Dermis blood vessel endothelial cell (primary cell): ENCODE measurements around the gene ISM1. TPM values are rescaled to one million over a fixed set of nuclear protein-coding genes. Genes with fewer than 3 reads are reported as not detected.

Source experiments
- DNase-seq: peaks from one replicate; pipeline ENCODE4 v3.0.0; 2010
- total RNA-seq: library from RNA; depleted of rRNA; stranded (reverse); fragments of >200 nt; gene quantifications from 2 replicates; pipeline ENCODE4 v1.2.3, GENCODE V29; 2014

ISM1 gene
- total RNA-seq, 1 donor from 2014 or later, result 0.17 TPM

DNA sequence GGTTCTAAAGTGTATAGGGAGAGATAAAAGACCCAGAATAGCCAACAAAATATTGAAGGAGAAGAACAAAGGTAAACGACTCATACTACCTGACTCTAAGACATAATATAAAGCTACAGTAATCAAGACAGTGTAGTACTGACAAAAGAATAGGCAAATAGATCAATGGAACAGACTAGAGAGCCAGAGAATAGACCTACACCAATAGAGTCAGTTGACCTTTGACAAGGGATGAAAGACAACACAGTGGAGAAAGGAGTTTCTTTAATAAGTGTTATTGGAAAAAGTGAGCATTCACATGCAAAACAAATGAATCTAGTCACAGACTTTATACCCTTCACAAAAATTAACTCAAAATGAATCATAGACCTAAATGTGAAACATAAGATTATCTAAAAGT is 96.4 kb downstream of the ISM1 start:
- no peak for DNase-seq

DNA sequence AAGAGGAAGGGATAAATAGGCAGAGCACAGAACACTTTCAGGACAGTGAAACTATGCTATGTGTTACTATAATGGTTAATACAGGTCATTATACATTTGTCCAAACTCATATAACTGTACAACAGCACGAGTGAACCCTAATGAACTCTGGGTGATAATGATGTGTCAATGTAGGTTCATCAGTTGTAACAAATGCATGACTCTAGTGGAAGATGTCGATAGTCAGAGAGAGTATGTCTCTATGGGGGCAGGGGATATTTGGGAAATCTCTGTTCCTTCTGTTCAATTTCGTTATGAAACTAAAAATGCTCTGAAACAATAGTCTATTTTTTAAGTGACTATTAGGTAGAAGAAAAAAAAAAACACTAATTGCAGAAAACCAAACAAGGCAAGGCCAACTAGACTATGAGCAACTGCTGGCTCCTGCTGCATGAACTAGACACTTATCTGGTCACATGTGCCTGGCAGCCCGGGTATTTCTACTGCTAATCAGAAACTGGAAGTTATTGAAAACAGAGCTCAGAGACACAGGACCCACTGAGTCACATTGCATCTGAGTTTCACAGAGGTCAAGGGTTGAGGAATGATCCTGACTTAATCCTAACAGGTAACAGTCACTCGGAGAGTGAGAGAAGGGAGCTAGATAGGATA is 97.9 kb downstream of the ISM1 start:
- no peak for DNase-seq

DNA sequence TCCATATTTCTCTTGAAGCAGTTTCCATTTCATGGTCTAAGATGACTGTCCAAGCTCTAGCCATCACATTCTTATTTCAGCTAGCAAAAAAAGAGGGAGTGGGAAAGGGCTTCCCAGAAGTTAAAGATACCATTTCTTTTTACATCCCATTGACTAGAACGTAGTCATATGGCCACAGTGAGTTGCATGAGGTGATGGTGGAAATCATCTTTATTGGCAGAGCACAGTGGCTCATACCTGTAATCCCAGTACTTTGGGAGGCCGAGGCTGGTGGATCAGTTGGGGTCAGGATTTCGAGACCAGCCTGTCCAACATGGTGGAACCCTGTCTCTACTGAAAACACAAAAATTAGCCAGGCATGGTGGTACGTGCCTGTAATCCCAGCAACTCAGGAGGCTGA is 99.6 kb downstream of the ISM1 start:
- DNase-seq, result no peak

DNA sequence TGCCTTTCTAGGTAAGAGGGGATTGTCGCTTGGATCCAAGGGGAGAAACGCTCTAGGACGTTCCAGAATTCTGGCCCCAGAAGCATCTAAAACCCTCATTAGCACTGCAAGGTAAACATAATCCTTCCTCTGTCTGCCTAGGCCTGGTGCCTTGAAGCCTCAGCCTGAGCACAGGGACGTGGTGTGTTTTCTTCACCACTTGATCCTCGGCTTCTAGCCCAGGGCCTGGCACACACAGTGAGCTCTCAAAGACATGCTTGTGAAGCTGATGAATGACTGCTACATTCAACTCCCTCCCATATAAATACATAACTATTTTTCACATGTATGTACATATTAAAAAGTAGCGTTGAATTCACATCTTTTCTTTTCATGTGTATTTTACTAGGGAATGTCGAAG is 100.3 kb downstream of the ISM1 start:
- no peak for DNase-seq

DNA sequence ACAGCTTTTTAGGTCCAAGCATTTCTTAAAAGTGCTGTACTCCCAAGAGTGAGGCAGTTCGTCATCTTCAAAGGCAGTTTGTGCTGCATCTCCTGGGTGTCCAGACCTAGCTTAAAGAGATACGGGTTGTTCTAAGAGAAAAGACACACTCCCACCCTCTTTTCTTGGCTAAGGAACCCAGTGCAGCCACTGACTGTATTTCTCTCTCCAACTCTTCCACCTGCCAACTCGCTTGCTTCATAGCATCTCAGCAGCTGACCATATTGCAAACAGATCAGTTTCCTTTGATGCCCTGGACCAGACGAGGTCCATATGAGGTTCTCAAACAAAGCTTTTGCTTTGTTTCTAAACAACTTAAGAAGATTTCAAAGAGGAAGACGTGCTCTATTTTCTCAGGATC is 101.1 kb downstream of the ISM1 start:
- no peak for DNase-seq

- no peak for DNase-seq
Measured at GRCh38 chr20:13322621-13323020, 101.5 kb downstream of the ISM1 start.

DNA sequence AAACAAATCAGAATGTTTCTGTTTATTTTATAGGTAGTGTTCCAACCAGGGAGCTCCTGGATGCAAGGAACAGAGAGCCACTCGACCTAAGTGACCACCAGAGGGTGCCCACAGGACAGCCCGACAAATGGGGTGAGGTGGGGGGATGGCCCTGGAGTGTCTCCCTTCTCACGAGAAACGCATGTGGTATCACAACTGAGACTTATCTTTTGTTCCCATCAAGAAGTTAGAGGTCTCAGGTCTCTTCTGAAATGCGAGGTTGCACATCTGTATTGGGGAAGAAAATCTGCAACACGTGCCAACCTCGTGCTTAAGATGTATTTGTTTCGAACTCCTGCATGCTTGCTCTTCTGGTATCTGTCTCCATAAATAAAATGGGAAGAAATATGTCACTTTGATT is 104.0 kb downstream of the ISM1 start:
- peak; percentile 53 for DNase-seq

DNA sequence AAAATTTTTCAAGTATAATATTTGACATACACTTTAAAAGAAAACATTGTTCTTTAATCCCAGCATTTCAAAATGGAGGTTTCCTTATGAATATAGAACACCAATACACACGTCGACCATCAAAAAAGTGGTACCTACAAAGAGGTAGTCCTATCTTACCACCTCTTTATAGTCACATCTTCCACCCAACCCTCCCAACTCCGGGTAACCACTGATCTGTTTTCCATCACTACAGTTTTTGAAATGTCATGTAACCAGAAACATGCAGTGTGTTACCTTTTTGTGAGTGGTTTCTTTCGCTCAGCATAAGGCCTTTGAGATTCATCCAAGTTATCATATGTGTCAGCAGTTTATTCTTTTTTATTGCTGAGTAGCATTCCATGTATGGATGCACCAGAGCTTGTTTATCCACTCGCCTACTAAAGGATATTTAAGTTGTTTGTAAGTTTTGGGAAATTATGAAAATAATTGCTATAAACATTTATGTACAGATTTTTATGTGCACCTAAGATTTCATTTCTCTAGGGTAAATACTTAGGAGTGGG is 104.8 kb downstream of the ISM1 start:
- no peak for DNase-seq

DNA sequence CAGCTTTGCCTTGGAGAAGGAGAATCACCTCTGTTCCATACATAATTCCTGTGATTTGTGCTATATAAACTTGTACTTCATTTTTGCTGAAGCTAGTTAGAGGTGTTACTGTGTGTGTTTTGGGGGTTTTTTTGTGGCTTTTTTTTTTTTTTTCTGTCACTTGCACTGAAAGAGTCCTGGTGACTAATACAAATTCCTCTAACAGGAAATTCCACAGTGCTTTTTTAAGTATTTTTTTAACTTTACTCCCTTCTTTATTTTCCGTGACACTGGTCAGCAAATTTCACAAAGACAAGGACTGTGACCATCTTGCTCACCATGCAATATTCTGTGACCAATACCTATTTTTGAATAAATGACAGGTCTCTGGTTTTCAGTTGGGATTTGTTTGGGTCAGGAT is 110.5 kb downstream of the ISM1 start:
- DNase-seq, result peak; percentile 17

GRCh38 chr20:13333036-13333435 is 112.0 kb downstream of the ISM1 start:
- DNase-seq, result no peak

GRCh38 chr20:13333793-13334192 is 112.7 kb downstream of the ISM1 start:
- no peak for DNase-seq

DNA sequence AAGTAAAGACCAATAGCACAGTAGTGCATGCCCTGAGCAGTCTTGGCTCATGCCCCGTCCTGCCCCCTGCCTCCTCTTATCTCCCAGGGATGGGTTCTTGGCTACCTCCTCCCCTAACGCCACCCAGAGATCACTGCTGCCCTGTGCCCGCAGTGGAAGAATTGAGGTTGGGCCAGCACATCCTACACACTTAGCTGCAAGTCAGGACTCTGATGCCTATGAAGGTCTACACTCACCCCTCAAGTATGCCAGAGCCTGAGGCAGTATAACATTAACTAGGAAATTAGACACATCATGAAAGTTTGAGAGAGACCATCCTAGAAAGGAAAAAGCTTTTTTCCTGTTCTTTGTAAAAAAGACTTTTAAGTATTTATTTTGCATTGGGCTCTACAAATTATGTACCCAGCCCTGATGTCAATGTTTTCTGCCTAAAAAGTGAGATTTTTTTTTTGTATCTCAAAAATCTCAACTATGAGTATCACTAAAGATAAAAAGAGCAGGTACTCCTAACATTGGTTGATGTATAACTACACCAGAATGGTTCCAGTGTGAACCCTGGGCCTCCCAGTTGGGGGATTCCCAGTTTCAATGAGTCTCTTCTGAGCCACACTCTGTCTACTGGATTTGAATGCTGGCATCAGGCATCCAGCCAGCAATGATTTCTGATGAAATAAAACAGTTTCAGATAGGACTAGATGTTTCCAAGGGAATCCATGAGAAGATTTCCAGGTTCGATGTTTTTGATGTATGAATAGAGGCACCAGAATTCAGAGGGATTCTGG is 115.4 kb downstream of the ISM1 start:
- no peak for DNase-seq

GRCh38 chr20:13337090-13337784 is 116.2 kb downstream of the ISM1 start:
- DNase-seq, result no peak

DNA sequence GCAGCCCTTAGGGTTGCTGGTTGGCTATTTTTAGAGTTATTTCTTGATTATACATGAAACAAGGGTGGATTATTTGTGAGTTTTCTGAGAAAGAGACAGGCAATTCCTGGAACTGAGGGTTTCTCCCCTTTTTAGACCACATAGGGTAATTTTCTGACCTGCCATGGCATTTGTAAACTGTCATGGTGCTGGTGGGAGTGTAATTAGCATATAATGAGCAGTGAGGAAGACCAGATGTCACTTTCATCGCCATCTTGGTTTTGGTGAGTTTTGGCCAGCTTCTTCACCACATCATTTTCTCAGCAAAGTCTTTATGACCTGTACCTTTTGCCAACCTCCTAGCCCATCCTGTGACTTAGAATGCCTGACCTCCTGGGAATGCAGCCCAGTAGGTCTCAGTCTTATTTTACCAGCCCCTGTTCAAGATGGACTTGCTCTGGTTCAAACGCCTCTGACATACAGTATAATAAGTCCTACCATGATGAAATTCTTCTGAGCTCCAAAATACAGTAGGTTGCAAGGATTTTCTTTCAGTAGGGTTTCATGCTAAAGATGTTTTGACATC is 117.1 kb downstream of the ISM1 start:
- no peak for DNase-seq

GRCh38 chr20:13338999-13339411 is 117.9 kb downstream of the ISM1 start:
- DNase-seq, result no peak

DNA sequence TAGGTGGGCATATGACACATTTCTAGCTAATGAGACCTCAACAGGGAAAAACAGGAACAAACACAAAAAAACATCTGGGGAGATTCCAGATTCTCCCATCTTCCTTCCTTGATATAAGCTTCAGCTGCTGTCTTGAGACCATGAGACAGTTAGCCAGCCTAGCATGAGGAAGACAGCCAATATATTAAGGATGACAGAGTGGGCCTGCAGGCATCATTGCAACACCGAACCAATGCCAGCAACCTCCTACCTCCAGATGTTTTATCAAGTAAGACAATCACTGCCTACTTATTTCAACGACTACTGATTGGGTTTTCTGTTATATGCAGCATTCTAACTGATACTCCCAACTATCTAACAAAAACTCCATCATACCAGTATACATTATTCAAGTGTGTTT is 119.0 kb downstream of the ISM1 start:
- DNase-seq, result no peak

DNA sequence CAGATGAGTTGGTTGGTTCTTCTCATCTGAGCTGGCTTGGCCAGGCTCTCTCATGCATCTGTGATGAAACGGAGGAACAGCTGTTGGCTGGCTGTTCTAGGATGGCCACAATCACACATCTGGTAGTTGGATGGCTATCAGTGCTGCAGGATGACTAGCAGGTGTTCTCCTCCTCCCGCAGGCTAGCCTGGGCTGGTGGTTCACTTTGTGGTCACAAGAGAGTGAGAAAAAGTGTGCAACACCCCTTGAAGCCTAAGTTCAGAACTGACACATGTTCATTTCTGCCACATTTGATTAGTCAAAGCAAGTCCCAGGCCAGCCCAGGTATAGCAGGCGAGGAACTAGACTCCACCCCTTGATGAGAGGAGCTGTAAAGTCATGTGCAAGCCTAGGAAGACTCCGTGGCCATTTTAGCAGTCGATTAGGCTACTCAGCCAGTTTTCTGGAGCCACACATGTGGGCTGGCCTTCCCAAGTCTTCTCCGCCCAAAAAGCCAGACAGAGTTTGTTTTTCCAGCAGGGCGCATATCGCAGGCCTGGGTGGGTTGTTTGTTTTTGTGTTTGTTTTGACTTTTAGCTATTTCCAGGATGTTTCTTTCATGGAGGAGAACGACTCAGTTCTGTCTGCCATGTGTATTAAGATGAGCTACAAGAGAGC is 120.8 kb downstream of the ISM1 start:
- DNase-seq, result no peak

GRCh38 chr20:13342469-13343242 is 121.6 kb downstream of the ISM1 start:
- no peak for DNase-seq

GRCh38 chr20:13344671-13345070 is 123.6 kb downstream of the ISM1 start:
- DNase-seq, result no peak

- no peak for DNase-seq
Measured at GRCh38 chr20:13348311-13349234, 127.5 kb downstream of the ISM1 start.

DNA sequence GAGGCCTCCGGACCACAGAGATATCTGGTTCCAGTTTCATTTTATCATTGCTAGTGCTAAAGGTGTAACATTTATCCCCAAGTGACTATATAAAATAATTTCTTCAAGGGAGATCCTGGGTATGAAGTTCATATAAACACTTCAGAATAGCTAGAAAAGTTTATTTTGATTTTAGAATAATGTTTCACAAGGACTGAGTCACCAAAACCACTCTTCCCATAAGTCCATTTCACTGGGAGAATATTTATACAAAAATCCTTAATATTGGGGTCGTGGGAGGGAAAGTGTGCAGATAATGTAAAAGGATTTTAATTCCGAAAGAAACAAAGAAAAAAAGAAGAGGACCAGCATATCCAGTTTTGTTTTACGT is 128.1 kb downstream of the ISM1 start:
- DNase-seq, result no peak
